Measurements from ENCODE around the gene KLC3.
"Not testable (repeated sequence)": the region's sequence is repeated elsewhere in the genome, so short reads cannot be mapped to it uniquely, and the experiment has no call there.

Gene KLC3

DNA sequence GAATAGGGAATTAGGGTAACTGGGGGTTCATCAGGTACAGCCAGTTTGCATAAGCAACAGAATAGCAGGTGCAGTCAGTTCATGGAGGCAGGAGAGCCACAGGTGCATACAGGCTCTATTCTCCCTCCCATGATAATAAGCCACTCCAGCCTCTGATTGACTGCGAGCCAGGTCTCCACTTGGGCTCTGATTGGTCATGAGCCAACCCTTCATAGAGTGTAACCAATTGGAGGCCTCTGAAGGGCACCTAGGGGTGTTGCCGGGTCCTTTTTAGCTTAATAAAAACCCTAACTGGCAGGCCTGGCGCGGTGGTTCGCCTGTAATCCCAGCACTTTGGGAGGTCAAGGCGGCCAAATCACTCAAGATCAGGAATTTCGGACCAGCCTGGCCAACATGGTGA, 9.1 kb upstream of the KLC3 start:
- peak; percentile 24; the same call in 1 of the 3 replicates for ATAC-seq
- TF ChIP-seq, protein P1, sequence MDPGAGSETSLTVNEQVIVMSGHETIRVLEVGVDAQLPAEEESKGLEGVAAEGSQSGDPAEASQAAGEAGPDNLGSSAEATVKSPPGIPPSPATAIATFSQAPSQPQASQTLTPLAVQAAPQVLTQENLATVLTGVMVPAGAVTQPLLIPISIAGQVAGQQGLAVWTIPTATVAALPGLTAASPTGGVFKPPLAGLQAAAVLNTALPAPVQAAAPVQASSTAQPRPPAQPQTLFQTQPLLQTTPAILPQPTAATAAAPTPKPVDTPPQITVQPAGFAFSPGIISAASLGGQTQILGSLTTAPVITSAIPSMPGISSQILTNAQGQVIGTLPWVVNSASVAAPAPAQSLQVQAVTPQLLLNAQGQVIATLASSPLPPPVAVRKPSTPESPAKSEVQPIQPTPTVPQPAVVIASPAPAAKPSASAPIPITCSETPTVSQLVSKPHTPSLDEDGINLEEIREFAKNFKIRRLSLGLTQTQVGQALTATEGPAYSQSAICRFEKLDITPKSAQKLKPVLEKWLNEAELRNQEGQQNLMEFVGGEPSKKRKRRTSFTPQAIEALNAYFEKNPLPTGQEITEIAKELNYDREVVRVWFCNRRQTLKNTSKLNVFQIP (CRISPR knock-in tag; IDR thresholded peaks at IDR 0.05; ENCODE audit: borderline replicate concordance, low read depth) = no peak
- no peak for TF ChIP-seq ZFP3 (CRISPR knock-in tag; IDR thresholded peaks at IDR 0.05)
- no peak for TF ChIP-seq ZNF565 (CRISPR knock-in tag; conservative IDR thresholded peaks at IDR 0.05; ENCODE audit: low read depth)
- no peak for TF ChIP-seq TOX (CRISPR knock-in tag; IDR thresholded peaks at IDR 0.05; ENCODE audit: borderline replicate concordance)
- no peak for TF ChIP-seq TCF4 (CRISPR knock-in tag; IDR thresholded peaks at IDR 0.05; ENCODE audit: borderline replicate concordance)
- TF ChIP-seq ZNF70 (CRISPR knock-in tag; IDR thresholded peaks at IDR 0.05) = no peak
- no peak for TF ChIP-seq ZC3H10 (CRISPR knock-in tag; IDR thresholded peaks at IDR 0.05)
- no peak for TF ChIP-seq RARB (CRISPR knock-in tag; IDR thresholded peaks at IDR 0.05)
- TF ChIP-seq ISL1 (CRISPR knock-in tag; IDR thresholded peaks at IDR 0.05) = no peak
- no peak for TF ChIP-seq ARNTL (CRISPR knock-in tag; IDR thresholded peaks at IDR 0.05; ENCODE audit: borderline replicate concordance, low read depth)
- no peak for TF ChIP-seq ESRRG (CRISPR knock-in tag; IDR thresholded peaks at IDR 0.05)
- TF ChIP-seq, protein P2, sequence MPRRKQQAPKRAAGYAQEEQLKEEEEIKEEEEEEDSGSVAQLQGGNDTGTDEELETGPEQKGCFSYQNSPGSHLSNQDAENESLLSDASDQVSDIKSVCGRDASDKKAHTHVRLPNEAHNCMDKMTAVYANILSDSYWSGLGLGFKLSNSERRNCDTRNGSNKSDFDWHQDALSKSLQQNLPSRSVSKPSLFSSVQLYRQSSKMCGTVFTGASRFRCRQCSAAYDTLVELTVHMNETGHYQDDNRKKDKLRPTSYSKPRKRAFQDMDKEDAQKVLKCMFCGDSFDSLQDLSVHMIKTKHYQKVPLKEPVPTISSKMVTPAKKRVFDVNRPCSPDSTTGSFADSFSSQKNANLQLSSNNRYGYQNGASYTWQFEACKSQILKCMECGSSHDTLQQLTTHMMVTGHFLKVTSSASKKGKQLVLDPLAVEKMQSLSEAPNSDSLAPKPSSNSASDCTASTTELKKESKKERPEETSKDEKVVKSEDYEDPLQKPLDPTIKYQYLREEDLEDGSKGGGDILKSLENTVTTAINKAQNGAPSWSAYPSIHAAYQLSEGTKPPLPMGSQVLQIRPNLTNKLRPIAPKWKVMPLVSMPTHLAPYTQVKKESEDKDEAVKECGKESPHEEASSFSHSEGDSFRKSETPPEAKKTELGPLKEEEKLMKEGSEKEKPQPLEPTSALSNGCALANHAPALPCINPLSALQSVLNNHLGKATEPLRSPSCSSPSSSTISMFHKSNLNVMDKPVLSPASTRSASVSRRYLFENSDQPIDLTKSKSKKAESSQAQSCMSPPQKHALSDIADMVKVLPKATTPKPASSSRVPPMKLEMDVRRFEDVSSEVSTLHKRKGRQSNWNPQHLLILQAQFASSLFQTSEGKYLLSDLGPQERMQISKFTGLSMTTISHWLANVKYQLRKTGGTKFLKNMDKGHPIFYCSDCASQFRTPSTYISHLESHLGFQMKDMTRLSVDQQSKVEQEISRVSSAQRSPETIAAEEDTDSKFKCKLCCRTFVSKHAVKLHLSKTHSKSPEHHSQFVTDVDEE (CRISPR knock-in tag; IDR thresholded peaks at IDR 0.05) = no peak
- no peak for TF ChIP-seq BACH2 (CRISPR knock-in tag; IDR thresholded peaks at IDR 0.05; ENCODE audit: borderline replicate concordance)
- TF ChIP-seq CSDC2 (CRISPR knock-in tag; IDR thresholded peaks at IDR 0.05) = no peak
- TF ChIP-seq, protein P3, sequence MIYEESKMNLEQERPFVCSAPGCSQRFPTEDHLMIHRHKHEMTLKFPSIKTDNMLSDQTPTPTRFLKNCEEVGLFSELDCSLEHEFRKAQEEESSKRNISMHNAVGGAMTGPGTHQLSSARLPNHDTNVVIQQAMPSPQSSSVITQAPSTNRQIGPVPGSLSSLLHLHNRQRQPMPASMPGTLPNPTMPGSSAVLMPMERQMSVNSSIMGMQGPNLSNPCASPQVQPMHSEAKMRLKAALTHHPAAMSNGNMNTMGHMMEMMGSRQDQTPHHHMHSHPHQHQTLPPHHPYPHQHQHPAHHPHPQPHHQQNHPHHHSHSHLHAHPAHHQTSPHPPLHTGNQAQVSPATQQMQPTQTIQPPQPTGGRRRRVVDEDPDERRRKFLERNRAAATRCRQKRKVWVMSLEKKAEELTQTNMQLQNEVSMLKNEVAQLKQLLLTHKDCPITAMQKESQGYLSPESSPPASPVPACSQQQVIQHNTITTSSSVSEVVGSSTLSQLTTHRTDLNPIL (CRISPR knock-in tag; IDR thresholded peaks at IDR 0.05; ENCODE audit: low read depth) = no peak
- TF ChIP-seq OSR1 (CRISPR knock-in tag; IDR thresholded peaks at IDR 0.05) = no peak
- TF ChIP-seq, protein P4, sequence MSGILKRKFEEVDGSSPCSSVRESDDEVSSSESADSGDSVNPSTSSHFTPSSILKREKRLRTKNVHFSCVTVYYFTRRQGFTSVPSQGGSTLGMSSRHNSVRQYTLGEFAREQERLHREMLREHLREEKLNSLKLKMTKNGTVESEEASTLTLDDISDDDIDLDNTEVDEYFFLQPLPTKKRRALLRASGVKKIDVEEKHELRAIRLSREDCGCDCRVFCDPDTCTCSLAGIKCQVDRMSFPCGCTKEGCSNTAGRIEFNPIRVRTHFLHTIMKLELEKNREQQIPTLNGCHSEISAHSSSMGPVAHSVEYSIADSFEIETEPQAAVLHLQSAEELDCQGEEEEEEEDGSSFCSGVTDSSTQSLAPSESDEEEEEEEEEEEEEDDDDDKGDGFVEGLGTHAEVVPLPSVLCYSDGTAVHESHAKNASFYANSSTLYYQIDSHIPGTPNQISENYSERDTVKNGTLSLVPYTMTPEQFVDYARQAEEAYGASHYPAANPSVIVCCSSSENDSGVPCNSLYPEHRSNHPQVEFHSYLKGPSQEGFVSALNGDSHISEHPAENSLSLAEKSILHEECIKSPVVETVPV (CRISPR knock-in tag; IDR thresholded peaks at IDR 0.05) = no peak
- no peak for TF ChIP-seq ZNF8 (CRISPR knock-in tag; IDR thresholded peaks at IDR 0.05)
- TF ChIP-seq SNAI2 (CRISPR knock-in tag; IDR thresholded peaks at IDR 0.05) = no peak

DNA sequence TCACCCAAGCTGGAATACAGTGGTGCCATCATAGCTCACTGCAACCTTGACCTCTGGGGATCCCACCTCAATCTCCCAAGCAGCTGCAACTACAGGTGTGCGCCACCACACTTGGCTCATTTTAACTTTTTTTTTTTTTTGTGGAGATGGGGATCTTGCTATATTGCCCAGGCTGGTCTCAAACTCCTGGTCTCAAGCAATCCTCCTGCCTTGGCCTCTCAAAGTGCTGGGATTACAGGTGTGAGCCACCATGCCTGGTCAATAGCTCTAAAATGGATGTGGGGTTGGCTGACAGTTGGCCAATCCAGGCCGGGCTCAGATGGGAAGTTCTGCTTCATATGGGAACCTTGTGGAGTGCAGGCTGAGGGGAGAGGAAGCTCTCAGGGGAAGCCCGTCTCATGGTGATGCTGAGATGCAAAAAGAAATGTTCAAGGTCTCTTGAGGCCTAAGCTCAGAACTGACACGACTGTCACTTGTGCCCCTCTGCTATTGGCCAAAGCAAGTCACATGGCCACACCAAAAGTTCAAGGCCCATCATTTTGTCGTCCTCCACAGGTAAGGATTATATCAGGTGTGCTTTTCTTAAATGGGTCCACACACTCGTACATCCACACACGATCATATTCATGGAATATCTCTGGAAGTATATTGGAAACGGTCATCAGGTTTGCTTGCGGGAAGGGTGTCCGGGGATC, 6.8 kb upstream of the KLC3 start:
- TF ChIP-seq ZFP30 (CRISPR knock-in tag; IDR thresholded peaks at IDR 0.05) = no peak
- no peak for TF ChIP-seq GLIS3 (CRISPR knock-in tag; IDR thresholded peaks at IDR 0.05)
- no peak for TF ChIP-seq TOX (CRISPR knock-in tag; IDR thresholded peaks at IDR 0.05; ENCODE audit: borderline replicate concordance)
- TF ChIP-seq, protein P4 (CRISPR knock-in tag; IDR thresholded peaks at IDR 0.05) = no peak
- TF ChIP-seq TCF4 (CRISPR knock-in tag; IDR thresholded peaks at IDR 0.05; ENCODE audit: borderline replicate concordance) = no peak
- TF ChIP-seq, protein P3 (CRISPR knock-in tag; IDR thresholded peaks at IDR 0.05; ENCODE audit: low read depth) = no peak
- TF ChIP-seq, protein P5, sequence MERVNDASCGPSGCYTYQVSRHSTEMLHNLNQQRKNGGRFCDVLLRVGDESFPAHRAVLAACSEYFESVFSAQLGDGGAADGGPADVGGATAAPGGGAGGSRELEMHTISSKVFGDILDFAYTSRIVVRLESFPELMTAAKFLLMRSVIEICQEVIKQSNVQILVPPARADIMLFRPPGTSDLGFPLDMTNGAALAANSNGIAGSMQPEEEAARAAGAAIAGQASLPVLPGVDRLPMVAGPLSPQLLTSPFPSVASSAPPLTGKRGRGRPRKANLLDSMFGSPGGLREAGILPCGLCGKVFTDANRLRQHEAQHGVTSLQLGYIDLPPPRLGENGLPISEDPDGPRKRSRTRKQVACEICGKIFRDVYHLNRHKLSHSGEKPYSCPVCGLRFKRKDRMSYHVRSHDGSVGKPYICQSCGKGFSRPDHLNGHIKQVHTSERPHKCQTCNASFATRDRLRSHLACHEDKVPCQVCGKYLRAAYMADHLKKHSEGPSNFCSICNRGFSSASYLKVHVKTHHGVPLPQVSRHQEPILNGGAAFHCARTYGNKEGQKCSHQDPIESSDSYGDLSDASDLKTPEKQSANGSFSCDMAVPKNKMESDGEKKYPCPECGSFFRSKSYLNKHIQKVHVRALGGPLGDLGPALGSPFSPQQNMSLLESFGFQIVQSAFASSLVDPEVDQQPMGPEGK (CRISPR knock-in tag; IDR thresholded peaks at IDR 0.05; ENCODE audit: borderline replicate concordance) = no peak
- TF ChIP-seq, protein P2 (CRISPR knock-in tag; IDR thresholded peaks at IDR 0.05) = no peak
- no peak for TF ChIP-seq CSDC2 (CRISPR knock-in tag; IDR thresholded peaks at IDR 0.05)
- ATAC-seq = no peak

DNA sequence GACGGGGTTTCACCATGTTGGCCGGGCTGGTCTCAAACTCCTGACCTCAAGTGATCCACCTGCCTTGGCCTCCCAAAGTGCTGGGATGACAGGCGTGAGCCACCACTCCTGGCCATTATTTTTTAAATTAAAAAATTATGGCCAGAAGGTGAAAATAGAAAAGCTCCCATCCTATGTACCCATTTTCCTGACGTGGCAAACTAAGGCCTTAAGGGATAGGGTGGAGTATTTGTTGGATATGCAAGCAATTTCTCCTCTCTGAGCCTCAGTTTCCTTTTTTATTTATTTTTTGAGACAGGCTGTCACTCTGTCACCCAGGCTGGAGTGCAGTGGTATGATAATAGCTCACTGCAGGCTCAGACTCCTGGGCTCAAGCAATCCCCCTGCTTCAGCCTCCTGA, 5.7 kb upstream of the KLC3 start:
- not testable (repeated sequence) for ATAC-seq

All from SK-N-SH treated with all-trans-retinoic acid at 6 μM for 48 hours (cell line).